A673 (cell line): Measurements from ENCODE around the gene TPGS1. TPM values are rescaled to one million over a fixed set of nuclear protein-coding genes. Genes with fewer than 3 reads are reported as not detected.

Experiments used
- BruUV-seq: library from RNA; stranded (reverse); fragments of 400-500 nt; replicated peaks from 2 replicates; lab custom pipeline; 2021; lab: Mats Ljungman, UMichigan
- CTCF ChIA-PET: fragments of 300-600 bp; sonication (Branson Sonifier 250); formaldehyde crosslinking; loops from one replicate; lab custom pipeline; 2022; ENCODE audit warnings: antibody characterized with exemption; lab: Charles Lee
- POLR2A ChIA-PET: fragments of 300-600 bp; sonication (Branson Sonifier 250); formaldehyde crosslinking; loops from one replicate; lab custom pipeline; 2022; ENCODE audit warnings: antibody characterized with exemption; ENCODE audit not compliant: low non-redundant PET; lab: Charles Lee
- DNase-seq: peaks from one replicate; pipeline ENCODE4 v3.0.0-alpha.2; 2015; ENCODE audit warnings: low spot score
- H3K27ac ChIP-seq: fragments of 200-600 bp; sonication (generic); 2 replicates; pipeline ENCODE4 v1.5.1; 2016; ENCODE audit warnings: mixed run types, low read depth, mild to moderate bottlenecking, mixed read lengths, antibody characterized with exemption, low read length; ENCODE audit not compliant: poor library complexity, severe bottlenecking
- H3K27me3 ChIP-seq: fragments of 200-600 bp; sonication (generic); replicated peaks from 2 replicates; pipeline ENCODE4 v1.6.1; 2017; ENCODE audit warnings: mixed run types, low read depth, mild to moderate bottlenecking, mixed read lengths, antibody characterized with exemption, low read length; ENCODE audit not compliant: insufficient read depth, poor library complexity
- H3K36me3 ChIP-seq: fragments of 200-600 bp; sonication (generic); 2 replicates; pipeline ENCODE4 v1.6.1; 2016; ENCODE audit warnings: mixed run types, mild to moderate bottlenecking, mixed read lengths, antibody characterized with exemption, low read length; ENCODE audit not compliant: insufficient read depth, poor library complexity, severe bottlenecking
- H3K4me1 ChIP-seq: fragments of 200-600 bp; sonication (generic); 2 replicates; pipeline ENCODE4 v1.6.1; 2017; ENCODE audit warnings: mixed run types, mild to moderate bottlenecking, mixed read lengths, antibody characterized with exemption, low read length; ENCODE audit not compliant: insufficient read depth, poor library complexity, severe bottlenecking
- H3K4me3 ChIP-seq: fragments of 200-600 bp; sonication (generic); 2 replicates; pipeline ENCODE4 v1.5.1; 2016; ENCODE audit warnings: low read depth, mixed run types, mild to moderate bottlenecking, mixed read lengths, low read length; ENCODE audit not compliant: poor library complexity, severe bottlenecking
- H3K9me3 ChIP-seq: fragments of 200-600 bp; sonication (generic); 2 replicates; pipeline ENCODE4 v1.6.1; 2016; ENCODE audit warnings: mixed run types, low read depth, mild to moderate bottlenecking, mixed read lengths, antibody characterized with exemption, low read length; ENCODE audit not compliant: poor library complexity, severe bottlenecking
- EZH2 ChIP-seq: fragments of 200-600 bp; sonication (generic); IDR thresholded peaks from 2 replicates; pipeline ENCODE4 v1.6.1; 2017; ENCODE audit warnings: borderline replicate concordance, low read depth, mild to moderate bottlenecking, mixed read lengths, antibody characterized with exemption, low read length; ENCODE audit not compliant: poor library complexity, severe bottlenecking
- intact Hi-C: fragments of 100-400 bp; cut with micrococcal nuclease; formaldehyde crosslinking; loops from one replicate; pipeline ENCODE4 v1.10.0; 2022; ENCODE audit not compliant: unreplicated experiment
- total RNA-seq: library from RNA; stranded (reverse); gene quantifications from 2 replicates; pipeline ENCODE4 v1.2.3, GENCODE V29; 2021
- TF ChIP-seq, protein P1 (sequence below): fragments of 300-800, 200-600 bp; sonication (generic); conservative IDR thresholded peaks from 2 replicates; pipeline ENCODE4 v1.5.1; 2017; ENCODE audit warnings: low read depth, mild to moderate bottlenecking, antibody characterized with exemption, low read length, moderate library complexity, mixed read lengths

Gene TPGS1
- total RNA-seq, 1 experiment from 2014 or later = 22.2 TPM

DNA sequence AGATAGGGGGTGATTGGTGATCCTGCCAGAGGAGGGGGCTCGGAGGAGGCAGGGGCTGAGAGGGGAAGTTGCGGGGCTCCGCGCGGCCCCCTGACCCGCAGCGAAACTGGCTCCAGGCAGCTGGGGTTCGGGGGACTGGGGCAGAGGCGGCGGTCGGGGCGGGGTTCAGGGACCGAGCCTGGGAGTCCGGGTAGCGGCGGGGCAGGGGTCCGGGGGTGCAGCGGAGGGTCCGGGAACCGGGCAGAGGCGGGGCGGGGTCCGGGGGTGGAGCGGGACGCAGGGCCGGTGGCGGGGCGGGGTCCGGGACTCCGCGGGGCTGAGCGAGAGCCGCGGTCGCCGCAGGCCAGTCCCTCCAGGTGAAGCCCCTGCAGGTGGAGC, 9.8 kb upstream of the TPGS1 start:
- H3K27me3 ChIP-seq = peaks cover 15% of the 10 kb centered on the region
- no peaks in the 10 kb centered on the region for H3K36me3 ChIP-seq
- no TSS peak for BruUV-seq
- CTCF ChIA-PET = interaction anchor here (1.5 kb wide), 1 partner anchor 13 kb away, joined by 3 read pairs; no protein-coding TSS in a partner anchor
- POLR2A ChIA-PET = no interaction called here
- H3K27ac ChIP-seq = no peak overlapping the region
- TF ChIP-seq, protein P1, sequence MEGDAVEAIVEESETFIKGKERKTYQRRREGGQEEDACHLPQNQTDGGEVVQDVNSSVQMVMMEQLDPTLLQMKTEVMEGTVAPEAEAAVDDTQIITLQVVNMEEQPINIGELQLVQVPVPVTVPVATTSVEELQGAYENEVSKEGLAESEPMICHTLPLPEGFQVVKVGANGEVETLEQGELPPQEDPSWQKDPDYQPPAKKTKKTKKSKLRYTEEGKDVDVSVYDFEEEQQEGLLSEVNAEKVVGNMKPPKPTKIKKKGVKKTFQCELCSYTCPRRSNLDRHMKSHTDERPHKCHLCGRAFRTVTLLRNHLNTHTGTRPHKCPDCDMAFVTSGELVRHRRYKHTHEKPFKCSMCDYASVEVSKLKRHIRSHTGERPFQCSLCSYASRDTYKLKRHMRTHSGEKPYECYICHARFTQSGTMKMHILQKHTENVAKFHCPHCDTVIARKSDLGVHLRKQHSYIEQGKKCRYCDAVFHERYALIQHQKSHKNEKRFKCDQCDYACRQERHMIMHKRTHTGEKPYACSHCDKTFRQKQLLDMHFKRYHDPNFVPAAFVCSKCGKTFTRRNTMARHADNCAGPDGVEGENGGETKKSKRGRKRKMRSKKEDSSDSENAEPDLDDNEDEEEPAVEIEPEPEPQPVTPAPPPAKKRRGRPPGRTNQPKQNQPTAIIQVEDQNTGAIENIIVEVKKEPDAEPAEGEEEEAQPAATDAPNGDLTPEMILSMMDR = no peak
- peak; percentile 8 for TF ChIP-seq EZH2
- H3K4me3 ChIP-seq = no peak overlapping the region
- no peaks in the 10 kb centered on the region for H3K4me1 ChIP-seq
- DNase-seq = no peak
- H3K9me3 ChIP-seq = no peaks in the 10 kb centered on the region
- intact Hi-C loops = no loop called here

DNA sequence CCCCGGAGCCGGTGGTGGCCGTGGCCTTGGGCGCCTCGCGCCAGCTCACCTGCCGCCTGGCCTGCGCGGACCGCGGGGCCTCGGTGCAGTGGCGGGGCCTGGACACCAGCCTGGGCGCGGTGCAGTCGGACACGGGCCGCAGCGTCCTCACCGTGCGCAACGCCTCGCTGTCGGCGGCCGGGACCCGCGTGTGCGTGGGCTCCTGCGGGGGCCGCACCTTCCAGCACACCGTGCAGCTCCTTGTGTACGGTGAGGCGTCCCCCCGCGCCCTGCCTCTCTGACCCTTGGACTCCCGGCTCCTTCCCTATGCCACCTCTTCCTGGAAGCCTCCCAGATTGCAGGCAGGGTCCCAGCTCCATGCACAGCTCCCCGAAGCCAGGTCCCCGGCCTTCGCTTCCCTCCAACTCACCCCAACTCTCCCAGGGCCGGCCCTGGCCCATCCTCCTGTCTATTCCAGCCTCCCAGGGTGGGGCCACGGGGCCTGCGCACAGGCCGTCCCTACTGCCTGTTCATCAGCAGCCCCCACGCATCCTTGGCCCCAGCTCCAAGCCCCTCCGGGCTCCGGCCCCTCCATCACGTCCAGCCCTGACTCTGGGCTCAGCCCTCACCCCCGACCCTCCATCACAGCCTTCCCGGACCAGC, 9.3 kb upstream of the TPGS1 start:
- H3K27ac ChIP-seq = no peak overlapping the region
- intact Hi-C loops = no loop called here
- no peaks in the 10 kb centered on the region for H3K36me3 ChIP-seq
- POLR2A ChIA-PET = no interaction called here
- no TSS peak for BruUV-seq
- TF ChIP-seq, protein P1 = no peak
- peak; percentile 30 for TF ChIP-seq EZH2
- H3K4me3 ChIP-seq = no peak overlapping the region
- CTCF ChIA-PET = interaction anchor here (1.5 kb wide), 1 partner anchor 13 kb away, joined by 3 read pairs; no protein-coding TSS in a partner anchor
- H3K4me1 ChIP-seq = no peaks in the 10 kb centered on the region
- peaks cover 15% of the 10 kb centered on the region for H3K27me3 ChIP-seq
- no peak for DNase-seq
- no peaks in the 10 kb centered on the region for H3K9me3 ChIP-seq

DNA sequence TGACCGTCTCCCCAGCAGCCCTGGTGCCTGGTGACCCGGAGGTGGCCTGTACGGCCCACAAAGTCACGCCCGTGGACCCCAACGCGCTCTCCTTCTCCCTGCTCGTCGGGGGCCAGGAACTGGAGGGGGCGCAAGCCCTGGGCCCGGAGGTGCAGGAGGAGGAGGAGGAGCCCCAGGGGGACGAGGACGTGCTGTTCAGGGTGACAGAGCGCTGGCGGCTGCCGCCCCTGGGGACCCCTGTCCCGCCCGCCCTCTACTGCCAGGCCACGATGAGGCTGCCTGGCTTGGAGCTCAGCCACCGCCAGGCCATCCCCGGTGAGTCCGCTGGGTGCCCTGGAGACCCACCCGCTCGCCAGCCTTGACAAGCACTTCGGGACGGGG, 8.8 kb upstream of the TPGS1 start:
- Histone ChIP-seq H3K4me3 (no peak overlapping the region), H3K27me3 (peaks cover 15% of the 10 kb centered on the region), H3K36me3 (no peaks in the 10 kb centered on the region), H3K27ac (no peak overlapping the region), H3K9me3 (no peaks in the 10 kb centered on the region), H3K4me1 (no peaks in the 10 kb centered on the region)
- BruUV-seq = no TSS peak
- TF ChIP-seq EZH2 = no peak
- TF ChIP-seq, protein P1 = no peak
- no peak for DNase-seq
- POLR2A ChIA-PET = no interaction called here
- CTCF ChIA-PET = interaction anchor here (1.5 kb wide), 1 partner anchor 12 kb away, joined by 3 read pairs; no protein-coding TSS in a partner anchor
- intact Hi-C loops = no loop called here
